IMR-90 (cell line): ENCODE results near the gene TWSG1. TPM values are rescaled to one million over a fixed set of nuclear protein-coding genes. Genes with fewer than 3 reads are reported as not detected.

ENCODE experiments used
- ATAC-seq: fragments of 200-7000 bp; cut with Tn5 transposase; 2 replicates; pipeline ENCODE4 v1.9.1; 2020; ENCODE audit warnings: low read depth, mild to moderate bottlenecking, moderate library complexity
- BruUV-seq: library from RNA; stranded (reverse); fragments of 400-500 nt; replicated peaks from 2 replicates; lab custom pipeline; 2021; lab: Mats Ljungman, UMichigan
- CTCF ChIA-PET: fragments of 300-600 bp; formaldehyde crosslinking; extraction: SDS; loops from one replicate; lab custom pipeline; 2021; ENCODE audit warnings: antibody characterized with exemption; lab: Yijun Ruan, JAX
- POLR2A ChIA-PET: fragments of 300-600 bp; sonication (Branson Sonifier 250); formaldehyde crosslinking; loops from one replicate; lab custom pipeline; 2022; ENCODE audit warnings: antibody characterized with exemption; ENCODE audit not compliant: unreplicated experiment; lab: Charles Lee
- DNase-seq: peaks from one replicate; pipeline ENCODE4 v3.0.0; 2013
- H2AFZ ChIP-seq: replicated peaks from 2 replicates; pipeline ENCODE3; 2013; ENCODE audit warnings: low read length, mild to moderate bottlenecking; ENCODE audit not compliant: poor library complexity
- H2AK5ac ChIP-seq: 2 replicates; pipeline ENCODE4 v1.6.1; 2013; ENCODE audit warnings: low read depth, low read length, inconsistent platforms
- H2AK9ac ChIP-seq: replicated peaks from 2 replicates; pipeline ENCODE3; 2013; ENCODE audit warnings: mild to moderate bottlenecking, low read depth, low read length, moderate library complexity; ENCODE audit not compliant: poor library complexity
- H2BK120ac ChIP-seq: 2 replicates; pipeline ENCODE4 v1.6.1; 2013; ENCODE audit warnings: low read depth, low read length, inconsistent platforms
- H2BK15ac ChIP-seq: 3 replicates; pipeline ENCODE4 v1.6.1; 2013; ENCODE audit warnings: low read depth, low read length, inconsistent platforms
- H2BK20ac ChIP-seq: 2 replicates; pipeline ENCODE4 v1.6.1; 2013; ENCODE audit warnings: low read depth, mild to moderate bottlenecking, inconsistent platforms, low read length, moderate library complexity
- H2BK5ac ChIP-seq: 2 replicates; pipeline ENCODE4 v1.6.1; 2013; ENCODE audit warnings: mild to moderate bottlenecking, low read depth, low read length, inconsistent platforms; ENCODE audit not compliant: poor library complexity, severe bottlenecking
- H3K14ac ChIP-seq: replicated peaks from 2 replicates; pipeline ENCODE4 v1.6.1; 2013; ENCODE audit warnings: low read depth, low read length, inconsistent platforms
- H3K18ac ChIP-seq: 2 replicates; pipeline ENCODE4 v1.6.1; 2013; ENCODE audit warnings: low read depth, low read length, control low read depth
- H3K23ac ChIP-seq: 2 replicates; pipeline ENCODE4 v1.6.1; 2013; ENCODE audit warnings: low read depth, low read length, inconsistent platforms
- H3K27ac ChIP-seq: 2 replicates; pipeline ENCODE4 v1.5.1; 2013; ENCODE audit warnings: mild to moderate bottlenecking, control low read depth, low read length; ENCODE audit not compliant: insufficient read depth
- H3K27me3 ChIP-seq: 2 replicates; pipeline ENCODE4 v1.6.1; 2013; ENCODE audit warnings: low read length; ENCODE audit not compliant: control insufficient read depth, insufficient read depth
- H3K36me3 ChIP-seq: 2 replicates; pipeline ENCODE4 v1.6.1; 2013; ENCODE audit warnings: low read length, mixed read lengths; ENCODE audit not compliant: control insufficient read depth, insufficient read depth
- H3K4ac ChIP-seq: 2 replicates; pipeline ENCODE4 v1.6.1; 2013; ENCODE audit warnings: low read depth, low read length, inconsistent platforms
- H3K4me1 ChIP-seq: 2 replicates; pipeline ENCODE4 v1.6.1; 2013; ENCODE audit warnings: low read length, mixed read lengths; ENCODE audit not compliant: control insufficient read depth, insufficient read depth
- H3K4me2 ChIP-seq: 2 replicates; pipeline ENCODE4 v1.6.1; 2013; ENCODE audit warnings: low read depth, mild to moderate bottlenecking, control low read depth, low read length, moderate library complexity
- H3K4me3 ChIP-seq: 2 replicates; pipeline ENCODE4 v1.5.1; 2013; ENCODE audit warnings: low read depth, mild to moderate bottlenecking, control low read depth, low read length, moderate library complexity; ENCODE audit not compliant: insufficient read depth
- H3K56ac ChIP-seq: 2 replicates; pipeline ENCODE4 v1.6.1; 2013; ENCODE audit warnings: low read length, inconsistent platforms; ENCODE audit not compliant: insufficient read depth; ENCODE audit errors: extremely low read depth
- H3K79me1 ChIP-seq, 2 experiments: 2 replicates each; pipeline ENCODE4 v1.6.1; 2013; ENCODE audit warnings: low read length in 2 of 2, inconsistent platforms in 1 of 2, low read depth in 1 of 2
- H3K9ac ChIP-seq: 2 replicates; pipeline ENCODE4 v1.6.1; 2013; ENCODE audit warnings: low read depth, low read length, control low read depth
- H3K9me1 ChIP-seq: 2 replicates; pipeline ENCODE4 v1.6.1; 2013; ENCODE audit warnings: low read length, inconsistent platforms; ENCODE audit not compliant: insufficient read depth
- H3K9me3 ChIP-seq: 2 replicates; pipeline ENCODE4 v1.6.1; 2013; ENCODE audit warnings: low read length; ENCODE audit not compliant: control insufficient read depth, insufficient read depth
- H4K20me1 ChIP-seq: 2 replicates; pipeline ENCODE4 v1.6.1; 2013; ENCODE audit warnings: low read length, inconsistent platforms; ENCODE audit not compliant: insufficient read depth
- H4K5ac ChIP-seq: 2 replicates; pipeline ENCODE4 v1.6.1; 2013; ENCODE audit warnings: mild to moderate bottlenecking, low read depth, low read length, control low read depth
- H4K8ac ChIP-seq, 2 experiments: 2 replicates each; pipeline ENCODE4 v1.6.1; 2013; ENCODE audit warnings: low read depth in 2 of 2, low read length in 2 of 2, control low read depth in 1 of 2, inconsistent platforms in 1 of 2
- H4K91ac ChIP-seq: 2 replicates; pipeline ENCODE4 v1.6.1; 2013; ENCODE audit warnings: low read depth, low read length, inconsistent platforms; ENCODE audit not compliant: insufficient read depth
- CEBPB ChIP-seq: IDR thresholded peaks from 2 replicates; pipeline ENCODE4 v1.6.1; 2012; ENCODE audit warnings: low read depth, low read length, improper control_type of control experiment
- CHD1 ChIP-seq: IDR thresholded peaks from 2 replicates; pipeline ENCODE4 v1.6.1; 2012; ENCODE audit warnings: low read depth, low read length, improper control_type of control experiment
- FOS ChIP-seq: fragments of 150-350 bp; IDR thresholded peaks from 2 replicates; pipeline ENCODE4 v1.6.1; 2016; ENCODE audit warnings: low read depth, low read length
- NFE2L2 ChIP-seq: fragments of 150-350 bp; IDR thresholded peaks from 2 replicates; pipeline ENCODE4 v1.6.1; 2016; ENCODE audit warnings: low read depth, mild to moderate bottlenecking, low read length
- RAD21 ChIP-seq: IDR thresholded peaks from 2 replicates; pipeline ENCODE4 v1.6.1; 2012; ENCODE audit warnings: low read length, improper control_type of control experiment
- RCOR1 ChIP-seq: IDR thresholded peaks from 2 replicates; pipeline ENCODE4 v1.6.1; 2012; ENCODE audit warnings: mild to moderate bottlenecking, low read length, improper control_type of control experiment; ENCODE audit not compliant: insufficient replicate concordance
- RFX5 ChIP-seq: IDR thresholded peaks from 2 replicates; pipeline ENCODE4 v1.8.0; 2012; ENCODE audit warnings: low read depth, mild to moderate bottlenecking, low read length, moderate library complexity
- WGBS, 2 experiments: methylation state at CpG; one replicate each; pipeline versions ENCODE4 v1.1.5 to v1.1.7; 2013; ENCODE audit warnings: missing lambda C conversion rate in 2 of 2; ENCODE audit not compliant: insufficient read length in 1 of 2; ENCODE audit errors: extremely low coverage in 2 of 2; 5-methylcytosine and 5-hydroxymethylcytosine counted together
- dilution Hi-C: fragments of 300-500 bp; cut with HindIII; formaldehyde crosslinking; loops from one replicate; pipeline ENCODE4 v1.14.3; 2018; ENCODE audit warnings: low sequenced_read_pairs; ENCODE audit not compliant: unreplicated experiment
- in situ Hi-C: fragments of 300-500 bp; cut with MboI; formaldehyde crosslinking; loops from 3 replicates; pipeline ENCODE4 v1.14.3; 2019; ENCODE audit warnings: low sequenced_read_pairs, inconsistent platforms, mixed read lengths
- intact Hi-C: fragments of 100-400 bp; cut with micrococcal nuclease; formaldehyde crosslinking; loops from 2 replicates; pipeline ENCODE4 v1.10.0; 2022
- polyA plus RNA-seq, 3 experiments: library from polyadenylated mRNA; depleted of rRNA; stranded (reverse); fragments of >200 nt; gene quantifications; 2 replicates each; pipeline ENCODE4 v1.2.3, GENCODE V29; 2012; ENCODE audit warnings: low replicate concordance in 1 of 3
- total RNA-seq: library from RNA; depleted of rRNA; stranded (reverse); fragments of >200 nt; gene quantifications from 2 replicates; pipeline ENCODE4 v1.2.3, GENCODE V29; 2012
- TF ChIP-seq, protein P1 (sequence below): fragments of 150-350 bp; IDR thresholded peaks from 2 replicates; pipeline ENCODE4 v1.6.1; 2016; ENCODE audit warnings: low read depth, mild to moderate bottlenecking, low read length, moderate library complexity, borderline replicate concordance
- TF ChIP-seq, protein P2 (sequence below): conservative IDR thresholded peaks from 2 replicates; pipeline ENCODE4 v1.5.1; 2012; ENCODE audit warnings: mild to moderate bottlenecking, low read depth, low read length, improper control_type of control experiment

Gene TWSG1
- total and polyA plus RNA-seq, 2 of the 4 experiments (the other 2 are of a cell fraction) = 80.4 to 115 TPM

DNA sequence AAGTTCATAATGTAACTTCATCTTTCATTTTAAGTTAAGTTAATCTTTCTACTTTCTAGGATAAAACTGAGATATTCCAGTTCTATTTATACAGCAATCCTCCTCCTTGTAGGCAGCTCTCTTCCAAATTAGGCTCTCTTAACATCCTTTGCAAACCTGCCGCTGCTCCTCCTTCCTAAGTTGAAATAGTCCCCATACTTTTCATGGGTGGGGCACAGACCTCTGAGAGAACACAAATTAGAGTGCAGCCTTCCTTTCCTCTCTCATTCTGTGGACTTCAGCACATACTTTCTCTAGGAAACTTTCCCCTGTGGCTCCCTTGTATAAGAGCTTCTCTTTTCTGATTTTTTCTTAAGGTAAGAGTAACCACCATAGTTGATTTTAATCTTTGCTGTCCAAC, 28.3 kb downstream of the TWSG1 start:
- ChIA-PET CTCF (no interaction called here), POLR2A (no interaction called here)
- no peak overlapping the region for H2BK120ac ChIP-seq
- H3K9me3 ChIP-seq = no peaks in the 10 kb centered on the region
- H2AK9ac ChIP-seq = no peak overlapping the region
- peaks cover 41 to 75% of the 10 kb centered on the region in 2 experiments for H3K79me1 ChIP-seq
- no peak overlapping the region for H3K4ac ChIP-seq
- peaks cover 8% of the 10 kb centered on the region for H3K4me1 ChIP-seq
- no peaks in the 10 kb centered on the region for H3K27me3 ChIP-seq
- no peak overlapping the region for H2AK5ac ChIP-seq
- peaks cover 39% of the 10 kb centered on the region for H3K36me3 ChIP-seq
- no peak overlapping the region for H3K4me2 ChIP-seq
- intact Hi-C loops (no loop called here), dilution Hi-C loops (no loop called here), in situ Hi-C loops (no loop called here)
- H2AFZ ChIP-seq = no peak overlapping the region
- 0 out of 2 replicates have a peak overlapping the region, but pooled peaks have one; percentile 42 for H3K23ac ChIP-seq
- H4K8ac ChIP-seq = 0 out of 4 replicates have a peak overlapping the region, but pooled peaks of 1 of the 2 experiments have one; percentile 9
- H3K4me3 ChIP-seq = no peak overlapping the region
- WGBS, 2 experiments = 80% methylated on average over 1 of the region's 1 CpG; no CpG with 5 or more reads in 1 of the 2 experiments
- H4K20me1 ChIP-seq = peaks cover 18% of the 10 kb centered on the region
- no peak overlapping the region for H2BK5ac ChIP-seq
- no peak overlapping the region for H3K14ac ChIP-seq
- H3K56ac ChIP-seq = no peak overlapping the region
- H4K5ac ChIP-seq = no peak overlapping the region
- peaks cover 15% of the 10 kb centered on the region for H3K9me1 ChIP-seq
- no peak for DNase-seq
- H2BK15ac ChIP-seq = no peak overlapping the region
- H3K18ac ChIP-seq = no peak overlapping the region
- no TSS peak for BruUV-seq
- H3K27ac ChIP-seq = no peak overlapping the region
- H4K91ac ChIP-seq = no peak overlapping the region
- no peak; the same call in 1 of the 2 replicates for ATAC-seq
- TF ChIP-seq RAD21 (no peak), RFX5 (no peak), RCOR1 (no peak), FOS (no peak), CHD1 (no peak), CEBPB (no peak), NFE2L2 (no peak)
- TF ChIP-seq, protein P1, sequence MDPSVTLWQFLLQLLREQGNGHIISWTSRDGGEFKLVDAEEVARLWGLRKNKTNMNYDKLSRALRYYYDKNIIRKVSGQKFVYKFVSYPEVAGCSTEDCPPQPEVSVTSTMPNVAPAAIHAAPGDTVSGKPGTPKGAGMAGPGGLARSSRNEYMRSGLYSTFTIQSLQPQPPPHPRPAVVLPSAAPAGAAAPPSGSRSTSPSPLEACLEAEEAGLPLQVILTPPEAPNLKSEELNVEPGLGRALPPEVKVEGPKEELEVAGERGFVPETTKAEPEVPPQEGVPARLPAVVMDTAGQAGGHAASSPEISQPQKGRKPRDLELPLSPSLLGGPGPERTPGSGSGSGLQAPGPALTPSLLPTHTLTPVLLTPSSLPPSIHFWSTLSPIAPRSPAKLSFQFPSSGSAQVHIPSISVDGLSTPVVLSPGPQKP = no peak
- TF ChIP-seq, protein P2, sequence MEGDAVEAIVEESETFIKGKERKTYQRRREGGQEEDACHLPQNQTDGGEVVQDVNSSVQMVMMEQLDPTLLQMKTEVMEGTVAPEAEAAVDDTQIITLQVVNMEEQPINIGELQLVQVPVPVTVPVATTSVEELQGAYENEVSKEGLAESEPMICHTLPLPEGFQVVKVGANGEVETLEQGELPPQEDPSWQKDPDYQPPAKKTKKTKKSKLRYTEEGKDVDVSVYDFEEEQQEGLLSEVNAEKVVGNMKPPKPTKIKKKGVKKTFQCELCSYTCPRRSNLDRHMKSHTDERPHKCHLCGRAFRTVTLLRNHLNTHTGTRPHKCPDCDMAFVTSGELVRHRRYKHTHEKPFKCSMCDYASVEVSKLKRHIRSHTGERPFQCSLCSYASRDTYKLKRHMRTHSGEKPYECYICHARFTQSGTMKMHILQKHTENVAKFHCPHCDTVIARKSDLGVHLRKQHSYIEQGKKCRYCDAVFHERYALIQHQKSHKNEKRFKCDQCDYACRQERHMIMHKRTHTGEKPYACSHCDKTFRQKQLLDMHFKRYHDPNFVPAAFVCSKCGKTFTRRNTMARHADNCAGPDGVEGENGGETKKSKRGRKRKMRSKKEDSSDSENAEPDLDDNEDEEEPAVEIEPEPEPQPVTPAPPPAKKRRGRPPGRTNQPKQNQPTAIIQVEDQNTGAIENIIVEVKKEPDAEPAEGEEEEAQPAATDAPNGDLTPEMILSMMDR = no peak
- H2BK20ac ChIP-seq = no peak overlapping the region
- H3K9ac ChIP-seq = no peak overlapping the region
